SK-N-SH (cell line): ENCODE measurements around the gene MACROD2.

ENCODE experiments used
- POLR2AphosphoS5 ChIP-seq: IDR thresholded peaks from 2 replicates; pipeline ENCODE4 v1.6.1; 2012; ENCODE audit warnings: low read depth, low read length
- SMC3 ChIP-seq: IDR thresholded peaks from 2 replicates; pipeline ENCODE4 v1.6.1; 2012; ENCODE audit warnings: low read depth, low read length, improper control_type of control experiment
- TF ChIP-seq, protein P1 (sequence below): IDR thresholded peaks from 2 replicates; pipeline ENCODE4 v1.4.0; 2012; ENCODE audit warnings: low read depth, borderline replicate concordance
- TF ChIP-seq, protein P2 (sequence below): IDR thresholded peaks from 2 replicates; pipeline ENCODE4 v1.4.0; 2012; ENCODE audit warnings: low read depth, borderline replicate concordance
- TF ChIP-seq, protein P3 (sequence below): fragments of 200-600 bp; sonication (generic); IDR thresholded peaks from 2 replicates; pipeline ENCODE4 v1.6.1; 2017; ENCODE audit warnings: antibody characterized with exemption, mild to moderate bottlenecking, moderate library complexity

DNA sequence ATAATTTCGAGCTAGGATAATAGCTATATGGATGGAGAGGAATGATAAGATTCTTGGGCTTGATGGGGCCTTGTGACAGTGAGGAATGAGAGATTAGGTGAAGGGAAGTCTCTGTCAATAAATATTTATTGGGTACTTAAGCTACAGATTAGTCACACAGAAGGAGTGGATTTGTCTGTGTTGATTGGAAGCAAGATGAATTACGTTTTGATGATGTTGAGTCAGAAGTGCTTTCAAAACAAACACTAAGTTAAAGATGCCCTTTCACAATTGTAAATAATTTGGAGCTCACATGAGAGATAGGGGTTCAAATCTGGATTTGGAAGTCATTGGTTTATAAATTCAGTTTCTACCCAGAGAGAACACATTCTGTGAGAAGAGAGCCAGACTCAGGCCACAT lies 1743.7 kb downstream of the MACROD2 start:
- TF ChIP-seq, protein P1, sequence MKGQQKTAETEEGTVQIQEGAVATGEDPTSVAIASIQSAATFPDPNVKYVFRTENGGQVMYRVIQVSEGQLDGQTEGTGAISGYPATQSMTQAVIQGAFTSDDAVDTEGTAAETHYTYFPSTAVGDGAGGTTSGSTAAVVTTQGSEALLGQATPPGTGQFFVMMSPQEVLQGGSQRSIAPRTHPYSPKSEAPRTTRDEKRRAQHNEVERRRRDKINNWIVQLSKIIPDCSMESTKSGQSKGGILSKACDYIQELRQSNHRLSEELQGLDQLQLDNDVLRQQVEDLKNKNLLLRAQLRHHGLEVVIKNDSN = no peak
- TF ChIP-seq POLR2AphosphoS5 = no peak
- TF ChIP-seq, protein P2, sequence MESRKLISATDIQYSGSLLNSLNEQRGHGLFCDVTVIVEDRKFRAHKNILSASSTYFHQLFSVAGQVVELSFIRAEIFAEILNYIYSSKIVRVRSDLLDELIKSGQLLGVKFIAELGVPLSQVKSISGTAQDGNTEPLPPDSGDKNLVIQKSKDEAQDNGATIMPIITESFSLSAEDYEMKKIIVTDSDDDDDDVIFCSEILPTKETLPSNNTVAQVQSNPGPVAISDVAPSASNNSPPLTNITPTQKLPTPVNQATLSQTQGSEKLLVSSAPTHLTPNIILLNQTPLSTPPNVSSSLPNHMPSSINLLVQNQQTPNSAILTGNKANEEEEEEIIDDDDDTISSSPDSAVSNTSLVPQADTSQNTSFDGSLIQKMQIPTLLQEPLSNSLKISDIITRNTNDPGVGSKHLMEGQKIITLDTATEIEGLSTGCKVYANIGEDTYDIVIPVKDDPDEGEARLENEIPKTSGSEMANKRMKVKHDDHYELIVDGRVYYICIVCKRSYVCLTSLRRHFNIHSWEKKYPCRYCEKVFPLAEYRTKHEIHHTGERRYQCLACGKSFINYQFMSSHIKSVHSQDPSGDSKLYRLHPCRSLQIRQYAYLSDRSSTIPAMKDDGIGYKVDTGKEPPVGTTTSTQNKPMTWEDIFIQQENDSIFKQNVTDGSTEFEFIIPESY = no peak
- TF ChIP-seq SMC3 = no peak
- TF ChIP-seq, protein P3, sequence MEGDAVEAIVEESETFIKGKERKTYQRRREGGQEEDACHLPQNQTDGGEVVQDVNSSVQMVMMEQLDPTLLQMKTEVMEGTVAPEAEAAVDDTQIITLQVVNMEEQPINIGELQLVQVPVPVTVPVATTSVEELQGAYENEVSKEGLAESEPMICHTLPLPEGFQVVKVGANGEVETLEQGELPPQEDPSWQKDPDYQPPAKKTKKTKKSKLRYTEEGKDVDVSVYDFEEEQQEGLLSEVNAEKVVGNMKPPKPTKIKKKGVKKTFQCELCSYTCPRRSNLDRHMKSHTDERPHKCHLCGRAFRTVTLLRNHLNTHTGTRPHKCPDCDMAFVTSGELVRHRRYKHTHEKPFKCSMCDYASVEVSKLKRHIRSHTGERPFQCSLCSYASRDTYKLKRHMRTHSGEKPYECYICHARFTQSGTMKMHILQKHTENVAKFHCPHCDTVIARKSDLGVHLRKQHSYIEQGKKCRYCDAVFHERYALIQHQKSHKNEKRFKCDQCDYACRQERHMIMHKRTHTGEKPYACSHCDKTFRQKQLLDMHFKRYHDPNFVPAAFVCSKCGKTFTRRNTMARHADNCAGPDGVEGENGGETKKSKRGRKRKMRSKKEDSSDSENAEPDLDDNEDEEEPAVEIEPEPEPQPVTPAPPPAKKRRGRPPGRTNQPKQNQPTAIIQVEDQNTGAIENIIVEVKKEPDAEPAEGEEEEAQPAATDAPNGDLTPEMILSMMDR = no peak
